ENCODE data around the gene BAIAP3.
"Not testable (repeated sequence)": the region's sequence is repeated elsewhere in the genome, so short reads cannot be mapped to it uniquely, and the experiment has no call there.

Gene BAIAP3

GRCh38 chr16:1292808-1293207, 40.6 kb upstream of the BAIAP3 start:
- not testable (repeated sequence) for H3K9me3 Mint-ChIP-seq; ATAC-seq (replicated peaks); H3K4me3 Mint-ChIP-seq; H3K36me3 Mint-ChIP-seq; H3K27ac Mint-ChIP-seq; DNase-seq
- Mint-ChIP-seq H3K27me3 (peaks cover 52 to 53% of the 10 kb centered on the region in 2 donors), H3K4me1 (peaks cover 6 to 19% of the 10 kb centered on the region in 2 donors)

GRCh38 chr16:1293921-1294656, 39.4 kb upstream of the BAIAP3 start:
- Mint-ChIP-seq H3K36me3 (peaks cover 0 to 1% of the 10 kb centered on the region in 2 donors), H3K27ac (peak overlapping the region; percentile 42), H3K4me1 (peaks cover 6 to 14% of the 10 kb centered on the region in 2 donors), H3K27me3 (peaks cover 44 to 52% of the 10 kb centered on the region in 2 donors), H3K4me3 (no peak overlapping the region), H3K9me3 (no peaks in the 10 kb centered on the region)
- DNase-seq = no peak
- ATAC-seq (replicated peaks) = no peak

GRCh38 chr16:1295465-1295864, 38.0 kb upstream of the BAIAP3 start:
- Mint-ChIP-seq H3K4me3 (no peak overlapping the region), H3K27ac (no peak overlapping the region), H3K9me3 (no peaks in the 10 kb centered on the region), H3K27me3 (peaks cover 34 to 46% of the 10 kb centered on the region in 2 donors), H3K4me1 (peaks cover 4 to 7% of the 10 kb centered on the region in 2 donors), H3K36me3 (peaks cover 0 to 1% of the 10 kb centered on the region in 2 donors)
- ATAC-seq (replicated peaks) = no peak
- DNase-seq = no peak

DNA sequence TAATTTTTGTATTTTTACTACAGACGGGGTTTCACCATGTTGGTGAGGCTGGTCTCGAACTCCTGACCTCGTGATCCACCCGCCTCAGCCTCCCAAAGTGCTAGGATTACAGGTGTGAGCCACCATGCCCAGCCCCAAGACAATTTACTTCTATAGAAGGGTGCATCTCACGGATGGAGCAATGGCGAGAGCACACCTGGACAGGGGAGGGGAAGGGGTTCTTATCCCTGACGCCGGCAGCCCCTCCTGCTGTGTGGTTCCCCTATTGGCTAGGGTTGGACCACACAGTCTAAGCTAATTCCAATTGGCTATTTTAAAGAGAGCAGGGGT, 36.8 kb upstream of the BAIAP3 start:
- Mint-ChIP-seq H3K27me3 (peaks cover 29 to 39% of the 10 kb centered on the region in 2 donors), H3K4me1 (peaks cover 12 to 19% of the 10 kb centered on the region in 2 donors), H3K27ac (peak overlapping the region; percentile 70)
- H3K9me3 Mint-ChIP-seq; H3K36me3 Mint-ChIP-seq; H3K4me3 Mint-ChIP-seq; ATAC-seq (replicated peaks); DNase-seq: not testable (repeated sequence)

- peaks cover 14 to 23% of the 10 kb centered on the region in 2 donors for H3K4me1 Mint-ChIP-seq
- peaks cover 0 to 1% of the 10 kb centered on the region in 2 donors for H3K36me3 Mint-ChIP-seq
- DNase-seq (no peak), ATAC-seq (replicated peaks) (peak; percentile 55 to 59)
- H3K27ac Mint-ChIP-seq = peak overlapping the region; percentile 68
- no peak overlapping the region for H3K4me3 Mint-ChIP-seq
- peaks cover 24 to 34% of the 10 kb centered on the region in 2 donors for H3K27me3 Mint-ChIP-seq
- H3K9me3 Mint-ChIP-seq = no peaks in the 10 kb centered on the region
Measured at GRCh38 chr16:1297018-1297696, 36.3 kb upstream of the BAIAP3 start.

- Mint-ChIP-seq H3K4me1 (peaks cover 17 to 25% of the 10 kb centered on the region in 2 donors), H3K27ac (no peak overlapping the region), H3K36me3 (peaks cover 0 to 1% of the 10 kb centered on the region in 2 donors), H3K27me3 (peaks cover 20 to 28% of the 10 kb centered on the region in 2 donors), H3K4me3 (no peak overlapping the region), H3K9me3 (no peaks in the 10 kb centered on the region)
- ATAC-seq (replicated peaks) (no peak), DNase-seq (no peak)
Measured at GRCh38 chr16:1298406-1298805, 35.0 kb upstream of the BAIAP3 start.

DNA sequence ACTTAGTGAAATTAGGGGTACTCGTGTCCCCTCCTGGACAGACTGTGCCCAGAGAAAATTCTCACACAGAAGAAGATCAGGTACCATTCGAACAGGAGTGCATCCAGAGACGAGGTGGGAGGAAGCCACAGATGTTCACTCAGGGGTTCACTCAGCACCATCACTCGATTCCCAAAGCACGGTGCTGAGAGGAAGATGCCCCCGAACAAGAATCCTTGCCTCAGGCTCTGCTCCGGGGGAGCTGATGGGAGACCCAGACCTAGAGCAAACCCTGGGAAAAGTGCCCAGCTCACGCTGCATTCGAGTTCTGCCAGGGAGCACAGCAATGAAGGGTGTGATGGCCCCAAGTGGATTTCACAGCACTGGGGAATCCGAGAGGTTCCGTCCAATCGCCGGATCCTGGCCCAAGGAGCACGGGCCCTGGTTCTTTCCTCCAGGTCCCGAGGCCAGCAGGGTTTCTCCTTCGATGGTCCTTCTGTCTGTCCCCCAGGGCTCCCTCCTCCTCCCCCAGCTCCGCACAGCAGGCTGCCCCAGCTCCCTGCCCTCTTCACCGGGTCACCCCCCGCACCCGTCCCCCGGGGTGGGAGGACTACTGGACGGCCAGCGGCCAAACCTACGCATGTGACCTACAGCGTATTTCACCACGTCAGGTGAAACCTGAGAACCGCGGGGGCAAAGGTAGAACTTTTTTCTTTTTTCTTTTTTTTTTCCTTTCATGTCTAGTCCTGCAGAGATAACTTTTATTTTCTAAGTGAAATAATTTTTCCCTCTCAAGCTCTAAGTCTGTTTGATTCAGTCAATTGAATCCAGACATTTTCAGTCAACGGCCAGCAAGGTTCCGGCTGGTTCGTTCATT, 34.2 kb upstream of the BAIAP3 start:
- ATAC-seq (replicated peaks) (no peak), DNase-seq (no peak)
- Mint-ChIP-seq H3K27ac (no peak overlapping the region), H3K4me1 (peaks cover 23 to 34% of the 10 kb centered on the region in 2 donors), H3K36me3 (peaks cover 0 to 1% of the 10 kb centered on the region in 2 donors), H3K9me3 (no peaks in the 10 kb centered on the region), H3K4me3 (no peak overlapping the region), H3K27me3 (peaks cover 14 to 21% of the 10 kb centered on the region in 2 donors)

GRCh38 chr16:1299868-1300203, 33.6 kb upstream of the BAIAP3 start:
- Mint-ChIP-seq H3K27me3 (peaks cover 12 to 17% of the 10 kb centered on the region in 2 donors), H3K4me3 (no peak overlapping the region), H3K4me1 (peaks cover 26 to 40% of the 10 kb centered on the region in 2 donors), H3K27ac (no peak overlapping the region), H3K36me3 (no peaks in the 10 kb centered on the region), H3K9me3 (no peaks in the 10 kb centered on the region)
- DNase-seq = no peak
- ATAC-seq (replicated peaks) = no peak

- H3K9me3 Mint-ChIP-seq = no peaks in the 10 kb centered on the region
- peaks cover 27 to 48% of the 10 kb centered on the region in 2 donors for H3K4me1 Mint-ChIP-seq
- no peak overlapping the region for H3K27ac Mint-ChIP-seq
- H3K27me3 Mint-ChIP-seq = peaks cover 12 to 17% of the 10 kb centered on the region in 2 donors
- no peaks in the 10 kb centered on the region for H3K36me3 Mint-ChIP-seq
- peak overlapping the region; percentile 49 to 63 for H3K4me3 Mint-ChIP-seq
- ATAC-seq (replicated peaks) (peak; percentile 62 to 75), DNase-seq (peak; percentile 70)
Measured at GRCh38 chr16:1300664-1301476, 32.6 kb upstream of the BAIAP3 start.

DNA sequence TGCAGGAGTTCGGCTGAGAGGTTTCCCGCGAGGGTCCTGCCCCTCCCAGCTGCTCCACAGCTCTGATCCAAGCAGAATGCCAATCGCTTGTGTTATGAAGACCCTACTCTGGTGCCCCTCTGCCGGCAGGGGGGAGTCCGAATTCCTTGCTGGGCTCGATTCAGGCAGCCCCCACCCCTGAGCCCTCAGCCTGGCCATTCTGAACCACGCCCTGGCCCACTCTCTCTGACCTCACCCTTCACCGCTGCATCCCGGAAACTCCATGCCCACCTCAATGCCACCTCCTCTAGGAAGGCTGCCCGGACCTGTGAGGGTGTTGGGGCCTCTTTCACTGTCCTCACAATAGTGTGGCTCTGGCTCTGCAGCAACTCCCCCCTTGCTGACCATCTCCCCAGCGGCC, 31.9 kb upstream of the BAIAP3 start:
- Mint-ChIP-seq H3K4me3 (peak overlapping the region; percentile 49 to 63), H3K27ac (peak overlapping the region; percentile 65), H3K27me3 (peaks cover 12 to 17% of the 10 kb centered on the region in 2 donors), H3K36me3 (no peaks in the 10 kb centered on the region), H3K9me3 (no peaks in the 10 kb centered on the region), H3K4me1 (peaks cover 34 to 55% of the 10 kb centered on the region in 2 donors)
- ATAC-seq (replicated peaks) (no peak), DNase-seq (no peak)

DNA sequence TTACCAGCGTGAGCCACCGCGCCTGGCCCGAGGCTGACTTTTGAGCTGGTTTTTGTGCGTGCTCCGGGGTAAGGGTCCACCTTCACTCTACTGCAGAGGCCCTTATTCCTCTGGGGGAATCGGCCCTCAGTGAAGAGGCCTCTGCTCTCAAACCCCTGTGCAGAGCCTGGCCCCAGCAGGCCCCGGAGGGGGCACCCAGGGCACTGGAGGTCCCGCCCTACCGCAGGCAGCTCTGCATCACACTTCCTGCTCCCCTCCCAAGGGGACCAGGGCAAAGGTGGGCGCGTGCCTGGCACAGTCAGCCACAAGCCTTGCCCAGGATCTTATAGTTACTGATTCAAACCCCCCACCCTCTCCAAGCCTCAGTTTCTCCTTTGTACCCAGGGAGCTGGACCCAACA, 27.6 kb upstream of the BAIAP3 start:
- DNase-seq (no peak), ATAC-seq (replicated peaks) (no peak)
- H3K27ac Mint-ChIP-seq = peak overlapping the region; percentile 82
- no peaks in the 10 kb centered on the region for H3K27me3 Mint-ChIP-seq
- no peak overlapping the region for H3K4me3 Mint-ChIP-seq
- peaks cover 40 to 58% of the 10 kb centered on the region in 2 donors for H3K4me1 Mint-ChIP-seq
- H3K9me3 Mint-ChIP-seq = no peaks in the 10 kb centered on the region
- peaks cover 7 to 9% of the 10 kb centered on the region in 2 donors for H3K36me3 Mint-ChIP-seq

DNA sequence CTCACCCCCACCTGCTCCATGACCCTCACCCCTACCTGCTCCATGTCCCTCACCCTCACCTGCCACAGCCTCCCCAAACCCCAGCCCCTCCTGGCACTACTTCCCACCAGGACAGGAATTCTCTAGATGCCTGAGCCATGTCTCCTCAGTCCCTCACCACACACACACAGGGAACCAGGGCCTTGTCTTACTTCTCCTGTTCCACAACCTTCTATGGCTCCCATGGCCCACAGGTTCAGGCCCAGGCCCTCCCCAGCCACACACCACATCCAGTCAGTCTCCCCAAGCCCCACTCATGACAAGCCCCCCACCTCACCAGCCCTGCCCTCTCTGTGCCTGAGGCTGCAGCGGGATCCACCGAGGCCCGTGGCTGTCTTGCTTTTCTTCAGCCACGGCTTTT, 27.1 kb upstream of the BAIAP3 start:
- H3K9me3 Mint-ChIP-seq = no peaks in the 10 kb centered on the region
- peak overlapping the region in 1 of 2 donors; percentile 63 for H3K4me3 Mint-ChIP-seq
- no peaks in the 10 kb centered on the region for H3K27me3 Mint-ChIP-seq
- ATAC-seq (replicated peaks) (no peak), DNase-seq (no peak)
- peak overlapping the region; percentile 82 for H3K27ac Mint-ChIP-seq
- H3K4me1 Mint-ChIP-seq = peaks cover 43 to 58% of the 10 kb centered on the region in 2 donors
- H3K36me3 Mint-ChIP-seq = peaks cover 11 to 14% of the 10 kb centered on the region in 2 donors

DNA sequence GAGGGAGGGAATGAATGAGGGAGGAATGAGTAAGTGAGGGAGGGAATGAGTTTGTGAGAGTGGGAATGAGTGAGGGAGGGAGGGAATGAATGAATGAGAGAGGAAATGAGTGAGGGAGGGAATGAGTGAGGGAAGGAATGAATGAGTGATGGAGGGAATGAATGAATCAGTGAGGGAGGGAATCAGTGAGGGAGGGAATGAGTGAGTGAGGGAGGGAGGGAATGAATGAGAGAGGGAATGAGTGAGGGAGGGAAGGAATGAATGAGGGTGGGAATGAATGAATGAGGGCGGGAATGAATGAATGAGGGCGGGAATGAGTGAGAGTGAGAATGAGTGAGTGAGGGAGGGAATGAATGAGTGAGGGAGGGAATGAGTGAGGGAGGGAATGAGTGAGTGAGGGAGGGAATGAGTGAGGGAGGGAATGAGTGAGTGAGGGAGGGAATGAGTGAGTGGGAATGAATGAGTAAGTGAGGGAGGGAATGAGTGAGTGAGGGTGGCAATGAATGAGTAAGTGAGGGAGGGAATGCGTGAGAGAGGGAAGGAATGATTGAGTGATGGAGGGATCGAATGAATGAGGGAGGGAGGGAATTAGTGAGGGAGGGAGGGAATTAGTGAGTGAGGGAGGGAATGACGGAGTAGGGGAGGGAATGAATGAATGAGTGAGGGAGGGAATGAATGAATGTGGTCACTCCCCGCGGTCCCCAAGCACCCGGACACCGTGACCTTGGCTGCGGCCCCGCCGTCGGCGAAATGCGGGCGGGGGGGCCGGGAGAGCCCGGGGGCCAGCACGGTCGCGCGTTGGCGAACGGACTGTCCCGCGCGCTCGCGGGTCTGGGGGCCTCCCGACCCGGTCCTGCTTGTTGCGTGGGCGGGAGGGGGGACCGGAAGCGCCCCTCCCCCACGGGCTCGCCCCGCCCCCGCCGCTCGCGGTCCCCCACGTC, 25.1 kb upstream of the BAIAP3 start:
- no peaks in the 10 kb centered on the region for H3K9me3 Mint-ChIP-seq
- peak overlapping the region; percentile 93 to 96 for H3K4me3 Mint-ChIP-seq
- peak; percentile 15 to 30 for ATAC-seq (replicated peaks)
- H3K27ac Mint-ChIP-seq = peak overlapping the region; percentile 100
- H3K4me1 Mint-ChIP-seq = peaks cover 43 to 69% of the 10 kb centered on the region in 2 donors
- H3K36me3 Mint-ChIP-seq = peaks cover 15 to 17% of the 10 kb centered on the region in 2 donors
- no peak for DNase-seq
- H3K27me3 Mint-ChIP-seq = no peaks in the 10 kb centered on the region
